GM21576 (cell line): ENCODE data around the gene LFNG.

Experiments
- ATAC-seq: cut with Tn5 transposase; IDR thresholded peaks from one replicate; pipeline ENCODE4 v1.9.1; 2021; ENCODE audit warnings: mild to moderate bottlenecking, moderate library complexity; ENCODE audit not compliant: unreplicated experiment

LFNG gene

DNA sequence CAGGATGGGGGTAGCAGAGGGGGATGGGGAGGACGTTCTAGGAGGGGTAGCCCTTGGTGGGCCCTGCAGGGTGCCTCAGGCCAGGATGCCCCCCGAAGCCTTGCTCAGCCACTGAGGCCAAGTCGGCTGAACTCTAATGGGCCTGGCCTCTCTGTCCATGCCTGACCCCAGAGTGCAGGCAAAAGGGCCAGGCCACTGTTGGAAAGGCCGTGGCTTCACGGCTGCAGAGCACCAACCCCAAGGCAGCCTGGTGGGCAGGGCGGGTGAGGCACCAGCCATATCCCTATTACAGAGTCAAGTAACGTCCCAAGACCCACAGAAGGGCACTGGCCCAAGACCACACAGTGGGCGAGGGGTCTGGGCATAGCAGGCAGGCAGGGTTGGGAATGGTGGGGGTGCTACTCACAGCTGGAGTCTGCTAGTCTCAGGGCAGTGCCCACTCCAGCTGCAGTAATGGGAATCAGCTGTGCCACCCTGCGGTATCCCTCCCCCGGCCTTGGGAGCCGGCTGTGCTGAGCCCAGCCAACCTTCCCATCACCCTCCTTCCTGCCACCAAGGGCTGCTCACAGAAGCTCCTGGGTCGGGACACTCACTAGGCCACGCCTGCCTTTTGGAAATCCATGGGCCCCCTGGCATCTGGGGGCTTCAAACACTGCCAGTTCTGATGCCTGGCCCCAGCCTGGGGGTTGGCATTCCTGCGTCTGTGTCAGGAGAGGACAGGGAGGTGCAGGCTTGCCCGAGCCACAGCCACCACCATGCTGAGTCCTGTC, 4.0 kb upstream of the LFNG start:
- ATAC-seq = no peak

DNA sequence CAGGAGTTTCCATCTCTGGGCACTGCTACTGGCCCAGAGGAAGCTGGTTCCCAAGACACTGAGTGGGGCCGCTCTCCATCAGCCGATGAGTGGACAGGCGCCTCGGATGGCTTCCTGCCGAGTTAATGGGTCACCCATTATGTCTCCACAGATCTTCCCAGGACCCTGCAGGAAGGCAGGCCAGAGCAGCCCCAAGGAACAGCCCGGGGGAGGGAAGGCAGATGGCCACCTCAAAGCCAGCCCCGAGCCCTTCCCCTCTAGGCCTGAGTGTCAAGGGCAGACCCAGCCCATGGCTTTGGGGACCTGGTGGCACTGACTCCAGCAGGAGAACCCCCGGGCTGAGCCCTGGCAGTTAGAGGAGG, 3.4 kb upstream of the LFNG start:
- no peak for ATAC-seq

DNA sequence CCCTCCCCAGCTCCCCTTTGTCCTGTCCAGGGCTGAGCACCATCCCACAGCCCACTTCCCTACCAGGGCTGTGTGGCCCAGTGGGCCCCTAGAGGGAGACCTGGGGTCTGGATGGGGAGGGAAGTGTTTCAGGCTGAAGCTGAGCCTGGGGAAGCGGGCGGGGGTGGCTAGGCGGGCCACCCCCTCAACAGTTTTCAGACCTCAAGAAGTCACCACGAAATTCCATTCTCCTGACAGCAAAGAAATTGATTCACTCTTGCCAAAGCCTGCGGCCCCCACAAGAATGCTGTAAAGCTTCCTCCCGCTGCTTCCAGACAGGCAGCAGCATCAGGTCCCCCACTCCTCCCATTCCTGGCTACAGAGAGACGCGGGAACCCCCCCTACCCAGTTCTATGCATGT, 2.5 kb upstream of the LFNG start:
- no peak for ATAC-seq

DNA sequence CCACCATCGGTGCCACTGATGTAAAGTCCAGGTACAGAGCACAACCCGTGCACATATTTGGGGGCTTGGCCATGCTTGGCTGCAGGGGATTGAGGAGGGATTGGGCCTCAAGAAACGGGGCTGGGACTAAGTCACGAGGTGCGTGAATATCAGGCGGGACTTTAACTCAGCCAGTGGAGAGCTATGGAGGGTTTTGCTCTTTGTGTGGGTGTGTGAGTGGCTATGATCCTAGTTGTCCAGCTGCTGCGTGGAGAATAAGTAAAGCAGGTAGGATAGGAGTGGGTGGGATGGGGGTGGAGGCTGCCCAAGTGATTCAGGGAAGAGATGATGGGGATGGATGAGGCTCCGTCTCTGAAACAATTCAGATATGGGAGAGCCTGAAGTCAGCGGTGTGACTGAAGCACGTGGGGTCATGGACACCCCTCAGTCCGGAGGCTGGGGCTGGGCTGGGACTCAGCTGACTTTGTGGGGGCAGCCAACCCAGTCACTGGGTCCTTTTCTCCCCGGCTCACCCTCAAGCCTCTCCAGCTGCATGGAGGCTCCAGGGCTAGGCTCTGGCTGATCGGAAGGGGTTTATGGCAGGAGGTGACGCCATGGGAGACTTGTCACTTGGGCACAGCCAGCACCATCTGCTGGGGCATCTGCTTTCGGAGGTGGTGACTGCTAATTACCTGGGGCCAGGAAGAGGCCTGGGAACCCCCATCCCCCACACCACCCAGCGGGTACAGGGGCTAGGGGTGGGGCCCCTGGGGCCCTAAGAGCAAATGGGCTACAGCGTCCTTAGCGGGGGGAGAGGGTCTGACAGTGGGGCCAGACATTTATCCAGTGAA, 1.7 kb upstream of the LFNG start:
- ATAC-seq = no peak

DNA sequence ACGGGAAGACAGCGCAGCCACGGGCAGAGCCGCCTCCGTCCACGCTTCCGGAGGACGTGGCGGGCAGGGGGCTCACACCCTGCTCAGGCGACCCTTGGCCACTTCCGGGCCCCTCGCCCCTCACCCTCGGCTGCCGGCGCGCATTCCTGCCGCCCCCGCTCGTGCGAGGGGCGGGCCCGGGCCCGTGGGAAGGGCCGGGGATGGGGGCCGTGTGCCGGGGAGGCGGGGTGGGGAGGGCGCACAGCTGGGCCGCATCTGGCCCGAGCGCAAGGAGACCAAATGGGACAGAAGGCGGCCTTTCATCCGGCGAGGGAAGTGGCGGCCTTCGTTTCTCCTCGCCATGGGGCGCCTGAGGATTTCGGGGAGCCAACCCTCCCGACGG, 846 bp upstream of the LFNG start:
- no peak for ATAC-seq

DNA sequence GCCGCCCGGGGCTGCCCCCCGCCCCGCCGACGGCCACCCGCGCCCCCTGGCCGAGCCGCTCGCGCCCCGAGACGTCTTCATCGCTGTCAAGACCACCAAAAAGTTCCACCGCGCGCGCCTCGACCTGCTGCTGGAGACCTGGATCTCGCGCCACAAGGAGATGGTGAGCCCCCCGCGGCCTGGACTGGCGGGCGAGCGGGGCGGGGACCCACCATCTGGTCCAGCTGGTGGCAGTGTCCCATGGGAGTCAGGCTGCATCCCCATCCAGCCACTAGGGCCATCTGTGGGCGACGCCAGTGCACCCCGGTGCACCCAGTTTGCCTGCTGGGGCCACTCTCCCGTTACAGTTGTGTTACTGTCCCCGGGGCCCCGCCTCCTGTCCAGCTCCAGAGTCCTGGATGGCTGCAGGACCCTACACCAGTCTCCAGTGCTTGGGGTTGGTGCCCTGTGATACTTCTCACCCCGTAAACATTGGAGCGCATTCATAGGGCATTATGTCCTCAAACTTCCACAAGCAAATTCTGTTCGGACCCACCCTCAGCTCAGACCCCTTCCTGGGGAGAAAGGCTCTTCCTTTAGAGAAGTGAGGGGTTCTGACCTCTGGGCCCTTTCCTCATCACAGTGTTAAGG, 672 bp downstream of the LFNG start:
- ATAC-seq = no peak

DNA sequence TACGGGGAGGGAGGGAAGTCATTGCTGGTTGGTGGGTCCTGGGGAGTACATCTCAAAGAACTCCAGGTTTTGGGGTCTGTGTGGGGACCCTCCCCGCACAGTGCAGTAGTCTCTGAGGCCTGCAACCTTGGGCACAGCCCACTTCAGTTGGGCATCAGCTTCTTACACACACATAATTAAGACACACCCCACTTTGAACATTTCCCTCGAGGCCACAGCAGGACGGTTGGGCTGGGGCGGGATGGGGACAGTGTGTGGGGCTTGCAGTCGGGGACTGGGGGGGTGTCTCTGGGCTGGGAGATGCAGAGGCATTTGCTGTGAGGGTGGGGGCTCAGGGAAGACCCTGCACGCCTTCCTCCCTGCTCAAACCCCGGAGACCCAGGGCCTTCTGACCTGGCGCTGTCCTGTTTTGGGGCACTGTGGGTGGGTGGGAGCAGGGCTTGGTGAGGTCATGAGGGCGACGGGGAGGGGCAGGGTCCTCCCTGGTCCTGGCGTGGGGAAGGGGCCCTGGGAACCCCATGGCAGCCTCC, 1.3 kb downstream of the LFNG start:
- no peak for ATAC-seq

DNA sequence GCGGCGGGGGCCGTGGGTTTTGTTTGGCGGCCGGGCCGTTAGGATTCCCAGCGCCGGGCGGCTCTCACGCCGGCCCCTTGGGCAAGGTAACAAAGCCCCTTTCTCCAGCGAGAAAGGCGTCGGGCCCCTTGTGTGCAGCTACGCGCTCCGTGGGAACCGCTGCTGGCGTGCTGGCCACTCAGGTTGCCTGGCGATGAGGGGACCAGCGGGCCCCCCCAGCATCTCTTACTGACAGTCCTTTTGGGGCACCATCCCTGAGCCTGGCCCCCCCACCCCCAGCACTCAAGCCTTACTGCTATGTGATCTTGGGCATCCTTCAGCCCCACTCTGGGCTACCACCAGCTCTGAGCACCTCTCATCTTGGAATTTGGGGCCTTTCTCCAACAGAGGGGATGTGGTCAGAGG, 1.8 kb downstream of the LFNG start:
- no peak for ATAC-seq

DNA sequence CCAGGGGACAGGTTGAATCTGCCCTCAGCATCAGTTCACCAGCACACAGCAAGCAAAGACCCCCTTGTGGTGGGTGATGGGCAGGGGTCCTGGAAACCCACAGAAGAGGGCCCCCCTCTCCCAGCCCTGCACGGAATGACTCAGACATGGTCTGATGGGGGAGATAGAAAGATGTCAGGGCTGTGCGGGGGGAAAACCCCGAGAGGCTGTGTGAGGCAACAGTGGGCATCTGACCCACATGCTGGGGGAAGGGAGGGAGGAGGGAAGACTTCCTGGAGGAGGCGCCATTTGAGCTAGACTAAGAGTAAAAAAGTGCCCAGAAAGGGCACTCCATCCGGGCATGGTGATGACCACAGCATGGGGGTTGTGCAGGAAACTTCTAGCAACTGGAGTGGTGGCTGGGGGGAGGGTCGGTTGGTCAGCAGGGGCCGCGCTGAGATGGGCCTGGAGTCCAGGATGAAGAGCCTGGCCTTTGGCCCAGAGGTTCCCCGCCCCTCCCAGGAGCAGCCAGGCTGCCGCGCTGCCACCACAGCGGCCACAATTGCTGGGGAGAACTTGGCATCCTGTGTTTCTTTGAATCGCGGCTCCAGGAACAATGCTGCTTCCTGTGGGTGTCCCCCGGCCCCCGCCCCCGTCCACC, 2.5 kb downstream of the LFNG start:
- ATAC-seq = no peak

DNA sequence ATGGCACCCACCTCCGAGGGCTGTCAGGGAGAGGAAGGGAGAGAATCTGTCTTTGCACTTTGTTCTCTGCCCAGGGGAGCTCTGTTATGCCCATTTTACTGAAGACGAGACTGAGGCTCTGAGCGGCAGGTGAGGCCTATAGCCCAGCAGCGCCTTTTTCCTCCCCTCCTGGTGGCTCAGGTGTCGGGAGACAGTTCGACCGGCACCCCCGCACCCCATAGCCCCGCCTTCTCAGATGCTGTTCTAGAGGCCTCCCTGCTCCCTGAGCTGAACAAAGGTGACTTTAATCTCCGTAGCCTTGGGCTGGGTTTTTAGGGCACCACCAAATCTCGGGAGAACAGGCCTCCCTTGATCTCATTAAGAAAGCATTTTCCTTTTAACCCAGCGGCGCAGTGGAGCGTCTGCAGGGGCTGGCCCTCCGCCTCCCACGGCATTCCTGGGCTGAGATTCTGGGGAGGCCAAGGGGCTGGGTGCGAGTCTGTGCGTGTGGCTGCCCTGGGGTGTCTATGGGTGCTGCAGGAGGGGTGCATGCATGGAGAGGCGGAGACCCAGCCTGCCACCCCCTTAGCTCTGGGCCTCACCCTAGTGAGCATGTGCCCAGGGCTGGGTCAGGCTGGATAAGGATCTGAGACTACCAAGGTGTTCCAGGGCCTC, 3.3 kb downstream of the LFNG start:
- ATAC-seq = no peak

DNA sequence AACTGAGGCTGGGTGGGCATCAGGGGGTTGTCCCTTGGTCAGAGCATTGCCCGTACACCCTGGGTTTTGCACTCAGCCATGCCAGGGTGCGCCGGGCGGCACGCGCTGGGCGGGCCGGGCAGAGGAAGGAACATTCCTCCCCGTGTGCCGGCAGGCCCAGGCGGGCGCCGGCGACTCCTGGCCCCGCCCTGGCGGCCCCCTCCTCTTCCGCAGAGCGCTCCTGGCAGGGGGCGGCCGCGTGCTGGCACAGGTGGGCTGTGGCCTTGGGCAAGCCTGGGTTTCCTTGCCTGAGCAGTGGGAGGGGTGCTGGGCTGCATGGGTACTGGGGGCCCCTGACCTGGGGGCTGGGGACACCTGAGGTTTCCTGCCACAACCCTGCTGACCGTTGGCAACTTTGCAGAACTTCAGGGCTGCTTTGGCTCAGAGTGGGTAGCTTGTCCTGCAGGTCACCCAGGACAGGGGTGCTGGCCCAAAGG, 3.9 kb downstream of the LFNG start:
- no peak for ATAC-seq

DNA sequence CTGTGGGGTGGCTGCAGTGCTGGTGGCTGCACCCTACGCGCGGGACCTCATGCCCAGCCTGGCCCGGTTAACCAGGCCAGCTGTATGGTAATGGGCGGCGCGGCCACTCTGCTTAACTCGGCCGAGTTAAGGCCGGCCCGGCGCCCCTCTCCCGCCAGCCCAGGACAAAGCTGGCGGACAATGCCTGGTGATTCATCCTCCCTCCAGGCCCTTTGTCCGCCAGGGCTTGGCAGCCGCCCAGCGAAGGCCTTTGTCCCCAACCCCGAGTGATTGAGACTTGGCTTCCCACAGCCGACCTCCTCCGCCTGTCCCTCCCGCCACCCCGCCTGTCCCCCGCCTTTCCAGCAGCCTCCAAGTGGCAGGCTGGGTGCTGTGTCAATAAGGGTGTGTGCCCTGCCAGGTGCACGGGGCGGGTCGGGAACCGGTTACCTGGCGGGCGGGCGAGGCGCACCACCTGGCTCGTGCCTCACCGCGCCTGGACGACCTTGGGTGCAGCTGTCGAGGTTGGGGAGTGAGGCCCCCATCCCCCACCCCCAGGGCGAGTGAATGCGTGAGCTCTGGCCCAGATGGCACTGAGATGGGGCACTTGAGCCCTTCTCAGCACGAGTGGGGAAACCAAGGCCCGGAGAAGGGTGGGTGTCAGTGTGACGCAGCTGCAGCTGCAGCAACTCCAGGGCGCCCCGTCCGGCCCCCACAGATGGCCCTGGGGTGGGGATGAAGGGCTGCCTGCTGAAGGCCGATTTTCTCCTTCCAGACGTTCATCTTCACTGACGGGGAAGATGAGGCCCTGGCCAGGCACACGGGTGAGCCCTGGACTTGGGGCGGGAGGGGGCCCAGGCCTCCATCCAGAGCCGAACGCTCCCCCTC, 4.6 kb downstream of the LFNG start:
- ATAC-seq = no peak

DNA sequence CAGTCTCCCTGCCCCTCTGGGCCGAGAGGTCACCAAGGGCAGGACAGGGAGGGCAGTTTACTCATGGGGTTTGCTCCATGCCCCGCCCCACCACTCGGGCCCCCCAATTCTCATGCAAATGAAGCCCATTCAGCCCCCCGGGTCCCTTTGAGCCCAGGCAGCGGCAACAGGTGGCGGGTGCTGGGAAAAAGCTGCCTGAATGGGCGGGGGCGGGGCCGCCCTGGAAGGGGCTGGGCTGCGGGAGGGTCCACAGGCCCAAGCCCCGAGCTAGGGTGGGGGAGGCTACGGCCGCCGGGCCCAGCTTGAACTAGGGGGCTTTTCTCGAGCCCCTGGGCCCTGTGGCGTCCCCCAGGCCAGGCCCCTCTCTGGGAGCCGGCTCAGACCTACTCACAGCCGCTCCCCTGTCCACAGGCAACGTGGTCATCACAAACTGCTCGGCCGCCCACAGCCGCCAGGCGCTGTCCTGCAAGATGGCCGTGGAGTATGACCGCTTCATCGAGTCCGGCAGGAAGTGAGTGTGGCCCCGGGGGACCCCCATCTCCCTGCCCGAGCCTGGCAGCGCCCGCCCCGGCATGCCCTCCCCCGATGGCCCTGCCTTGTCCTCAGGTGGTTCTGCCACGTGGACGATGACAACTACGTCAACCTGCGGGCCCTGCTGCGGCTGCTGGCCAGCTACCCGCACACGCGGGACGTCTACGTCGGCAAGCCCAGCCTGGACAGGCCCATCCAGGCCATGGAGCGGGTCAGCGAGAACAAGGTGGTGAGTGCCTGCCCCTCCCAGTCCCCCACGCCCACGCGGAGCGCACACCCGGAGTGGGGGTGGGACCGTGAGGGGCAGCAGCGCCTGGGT, 5.5 kb downstream of the LFNG start:
- no peak for ATAC-seq

DNA sequence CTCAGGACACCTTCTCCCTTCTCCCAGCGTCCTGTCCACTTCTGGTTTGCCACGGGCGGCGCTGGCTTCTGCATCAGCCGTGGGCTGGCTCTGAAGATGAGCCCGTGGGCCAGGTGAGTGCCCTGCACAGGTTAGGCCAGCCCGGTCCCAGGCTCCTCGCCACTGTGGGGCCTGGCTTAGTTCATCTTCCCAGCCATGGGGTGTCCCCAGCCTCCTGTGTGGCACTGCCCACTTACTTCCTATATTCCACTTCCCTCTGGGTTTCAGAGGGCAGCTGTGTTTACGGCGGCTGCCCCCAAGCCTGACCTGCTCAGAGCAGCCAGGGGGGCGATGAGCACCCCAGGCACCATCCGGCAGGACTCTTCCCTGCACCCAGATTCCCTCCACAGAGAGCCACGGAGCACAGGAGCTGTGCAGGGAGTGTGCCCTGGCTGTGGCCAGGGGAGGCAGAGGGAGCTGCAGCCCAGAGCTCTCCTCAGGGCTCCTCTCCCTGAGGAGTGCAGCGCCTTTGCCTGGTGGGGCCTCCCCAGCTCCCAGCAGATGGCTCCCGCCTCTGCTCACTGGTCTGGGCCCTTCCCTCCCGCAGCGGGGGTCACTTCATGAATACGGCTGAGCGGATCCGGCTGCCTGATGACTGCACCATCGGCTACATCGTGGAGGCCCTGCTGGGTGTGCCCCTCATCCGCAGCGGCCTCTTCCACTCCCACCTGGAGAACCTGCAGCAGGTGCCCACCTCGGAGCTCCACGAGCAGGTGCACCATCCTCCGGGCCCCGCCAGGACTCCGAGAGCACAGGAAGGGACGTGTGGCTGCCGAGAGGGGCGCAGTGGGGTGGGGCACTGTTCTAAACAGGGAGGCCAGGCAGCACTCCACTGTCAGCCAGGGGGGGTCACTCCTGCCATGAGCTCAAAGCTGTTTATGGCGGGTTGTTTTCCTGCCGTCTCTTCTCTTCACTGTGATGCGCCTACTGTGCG, 6.4 kb downstream of the LFNG start:
- no peak for ATAC-seq

DNA sequence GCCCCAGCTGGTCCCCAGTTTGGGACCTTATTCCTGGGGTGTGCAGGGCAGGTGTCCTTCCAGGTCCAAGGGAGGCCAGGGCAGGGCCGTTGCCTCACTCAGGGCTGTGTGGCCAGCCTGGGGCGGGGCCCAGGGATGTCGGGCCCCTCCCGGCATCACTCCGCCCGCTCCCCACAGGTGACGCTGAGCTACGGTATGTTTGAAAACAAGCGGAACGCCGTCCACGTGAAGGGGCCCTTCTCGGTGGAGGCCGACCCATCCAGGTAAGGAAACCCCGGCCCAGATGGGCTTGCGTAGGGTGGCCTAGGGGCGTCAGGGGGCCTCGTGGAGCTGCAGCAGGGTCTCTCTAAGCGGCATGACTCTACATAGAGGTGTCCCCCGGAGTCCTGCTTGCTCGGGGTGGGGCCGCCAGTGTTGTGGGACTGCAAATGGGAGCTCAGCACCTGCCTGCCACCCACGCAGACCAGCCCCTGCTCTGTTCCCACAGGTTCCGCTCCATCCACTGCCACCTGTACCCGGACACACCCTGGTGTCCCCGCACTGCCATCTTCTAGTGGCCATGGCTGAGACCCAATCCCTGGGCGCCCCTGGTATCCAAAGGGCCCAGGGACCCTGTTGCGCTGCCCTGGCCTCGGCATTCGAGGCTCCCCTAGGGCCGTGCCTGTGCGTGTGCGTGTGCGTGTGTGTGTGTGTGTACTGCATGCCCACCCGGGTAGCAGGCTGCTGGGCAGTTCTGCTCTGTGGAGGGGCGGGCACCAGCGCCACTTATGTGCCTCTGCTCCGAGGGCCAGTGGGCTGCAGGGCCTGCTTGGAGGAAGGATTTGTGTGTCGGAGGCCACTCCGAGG, 7.3 kb downstream of the LFNG start:
- ATAC-seq = no peak
